Heart left ventricle (tissue), 16 donors: ENCODE results near the gene TAPBPL. TPM values are rescaled to one million over a fixed set of nuclear protein-coding genes. Genes with fewer than 3 reads are reported as not detected.

ENCODE experiments used
- ATAC-seq, 4 donors: fragments of 200-7000 bp; cut with Tn5 transposase; one replicate each; pipeline ENCODE4 v1.9.1; 2020 to 2022; ENCODE audit warnings: moderate library complexity in 4 of 4, mild to moderate bottlenecking in 3 of 4, moderate number of reproducible peaks in 1 of 4
- DNase-seq, 5 donors: peaks; one replicate each; pipeline ENCODE4 v3.0.0-alpha.2; 2020
- H3K27ac ChIP-seq, 12 donors: fragments of 200-600 bp; sonication (generic) in 4 of 12; one replicate each; pipeline versions ENCODE4 v1.5.0 to v1.8.0; 2016 to 2022; ENCODE audit warnings: mild to moderate bottlenecking in 2 of 12
- H3K27me3 ChIP-seq, 9 donors: fragments of 200-600 bp; sonication (generic) in 2 of 9; one replicate each; pipeline versions ENCODE4 v1.5.1 to v1.8.0; 2016 to 2022; ENCODE audit warnings: mild to moderate bottlenecking in 3 of 9
- H3K36me3 ChIP-seq, 9 donors: fragments of 200-600 bp; sonication (generic) in 2 of 9; one replicate each; pipeline versions ENCODE4 v1.5.0 to v1.8.0; 2018 to 2022; ENCODE audit warnings: mild to moderate bottlenecking in 2 of 9
- H3K4me1 ChIP-seq, 12 donors: fragments of 200-600 bp; sonication (generic) in 4 of 12; one replicate each; pipeline versions ENCODE4 v1.5.0 to v1.8.0; 2016 to 2022; ENCODE audit warnings: mild to moderate bottlenecking in 3 of 12
- H3K4me3 ChIP-seq, 12 donors: fragments of 200-600 bp; sonication (generic) in 4 of 12; one replicate each; pipeline versions ENCODE4 v1.5.0 to v1.8.0; 2017 to 2022; ENCODE audit warnings: mild to moderate bottlenecking in 9 of 12, moderate library complexity in 4 of 12
- H3K9me3 ChIP-seq, 12 donors: fragments of 200-600 bp; sonication (generic) in 4 of 12; one replicate each; pipeline versions ENCODE4 v1.5.0 to v1.8.0; 2016 to 2022; ENCODE audit warnings: mild to moderate bottlenecking in 1 of 12
- POLR2A ChIP-seq, 2 donors: fragments of 450-650 bp; IDR thresholded peaks; one replicate each; pipeline ENCODE4 v1.6.1; 2017; ENCODE audit warnings: antibody characterized with exemption in 2 of 2, mild to moderate bottlenecking in 2 of 2, moderate library complexity in 2 of 2
- WGBS, 4 donors: extraction: QIAGEN DNeasy Blood & Tissue Kit in 2 of 4; methylation state at CpG; one replicate each; pipeline versions ENCODE4 v1.1.5 to v1.1.7; 2013 to 2018; 5-methylcytosine and 5-hydroxymethylcytosine counted together
- intact Hi-C, 10 donors: fragments of 100-400 bp; cut with DNase I; formaldehyde crosslinking; loops; one replicate each; pipeline versions ENCODE4 v1.11.1 to v1.14.2; 2022
- polyA plus RNA-seq, 2 donors: library from polyadenylated mRNA; stranded (reverse); fragments of 200-250 nt; gene quantifications; one replicate each; pipeline ENCODE4 v1.2.3, GENCODE V29; 2013
- total RNA-seq, 9 donors: library from RNA; depleted of rRNA in 2 of 9; stranded (reverse); fragments of >200 nt in 2 of 9; fragmentation: NEBNext Ultra II Directional in 3 of 9; extraction: Animal tissue kit (Norgen Biotek cat#: 25700) in 3 of 9; gene quantifications; one replicate each; pipeline versions ENCODE4 v1.1.0 to v1.2.4, GENCODE V29; 2016 to 2023
- TF ChIP-seq, protein P1 (sequence below), 12 donors: fragments of 200-600 bp; sonication (generic) in 4 of 12; IDR thresholded peaks; one replicate each; pipeline versions ENCODE4 v1.5.0 to v1.8.0; 2018 to 2022; ENCODE audit warnings: antibody characterized with exemption in 12 of 12, mild to moderate bottlenecking in 5 of 12
- donor health status: ischemic (EF 13 %, LVEDD 7.1; RV severe dilation, severe dysfunction).
- donor health status: healthy with polysubstance abuse.
- donor health status: DM: no; HTN: yes; CAD: no.
- donor health status: DM: no; HTN: no; CAD: no.
- donor health status: ischemic (EF 25% LVEDD 6.9; RV normal size, moderate dysfunction).
- donor health status: ischemic (EF 25% LVEDD 5.7; RV mildly dilated, moderate dysfunction).
- donor health status: healthy.
- donor health status: DM: yes; HTN: yes; CAD: no.
- donor health status: ischemic (EF 35%, LVEDD 5.7; RV mildly dilated, moderate dysfunction).
- donor health status: nonischemic (EF 11% LVEDD 7.7; RV severe dilation, severe dysfunction).
- donor health status: DM: yes; HTN: yes; CAD: no.
- donor health status: PGD.
- donor health status: ischemic (EF 29% LVEDD 5.4; RV normal size, mild dysfunction).
- donor health status: nonischemic (EF 23%, LVEDD 6.1; RV moderate dilation, normal function).

Gene TAPBPL
- total and polyA plus RNA-seq, 11 donors: 5.4 to 55.6 (median 13.9) TPM

DNA sequence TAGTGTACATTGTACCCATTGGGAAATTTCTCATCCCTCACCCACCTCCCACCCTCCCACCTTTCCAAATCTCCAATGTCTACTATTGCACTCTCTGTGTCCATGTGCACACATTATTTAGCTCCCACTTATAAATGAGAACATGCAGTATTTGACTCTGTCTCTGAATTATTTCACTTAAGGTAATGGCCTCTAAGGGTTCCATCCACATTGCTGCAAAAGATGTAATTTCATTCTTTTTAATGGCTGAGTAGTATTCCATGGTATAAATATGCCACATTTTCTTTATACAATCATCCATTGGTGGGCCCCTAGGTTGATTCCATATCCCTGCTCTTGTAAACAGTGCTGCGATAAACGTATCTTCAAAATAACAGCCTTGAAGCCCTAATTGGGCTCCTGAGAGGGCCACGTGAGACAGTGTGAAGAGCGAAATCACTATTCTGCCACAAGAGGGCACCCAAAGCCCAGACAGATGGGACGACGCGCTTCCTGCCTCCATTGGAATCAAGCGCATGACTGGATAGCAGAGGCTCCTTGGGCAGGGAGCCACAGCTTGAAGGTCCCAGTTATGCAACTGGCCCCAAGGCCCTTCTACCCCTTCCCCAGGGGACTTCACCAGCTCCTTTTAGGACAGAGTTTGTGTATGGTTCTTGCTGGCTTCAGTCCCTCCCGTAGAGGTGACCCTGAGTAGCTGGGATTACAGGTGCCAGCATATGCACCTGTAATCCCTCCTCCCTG lies 28.4 kb upstream of the TAPBPL start:
- intact Hi-C loops: loop anchor here (1.0 to 10.0 kb wide), 12 partner anchors 39 to 134 kb away; partner anchors contain the start of genes GAPDH (in 4 of the 10), IFFO1 (in 3 of the 10) and MRPL51 (in 1 of the 10)
- ATAC-seq (peak; percentile 94 to 99 (median 98)), DNase-seq (peak; percentile 83 to 92 (median 87))
- no peaks in the 10 kb centered on the region for H3K9me3 ChIP-seq
- H3K27ac ChIP-seq: peak overlapping the region in 1 of 12 donors; percentile 31
- no peaks in the 10 kb centered on the region for H3K36me3 ChIP-seq
- TF ChIP-seq, protein P1, sequence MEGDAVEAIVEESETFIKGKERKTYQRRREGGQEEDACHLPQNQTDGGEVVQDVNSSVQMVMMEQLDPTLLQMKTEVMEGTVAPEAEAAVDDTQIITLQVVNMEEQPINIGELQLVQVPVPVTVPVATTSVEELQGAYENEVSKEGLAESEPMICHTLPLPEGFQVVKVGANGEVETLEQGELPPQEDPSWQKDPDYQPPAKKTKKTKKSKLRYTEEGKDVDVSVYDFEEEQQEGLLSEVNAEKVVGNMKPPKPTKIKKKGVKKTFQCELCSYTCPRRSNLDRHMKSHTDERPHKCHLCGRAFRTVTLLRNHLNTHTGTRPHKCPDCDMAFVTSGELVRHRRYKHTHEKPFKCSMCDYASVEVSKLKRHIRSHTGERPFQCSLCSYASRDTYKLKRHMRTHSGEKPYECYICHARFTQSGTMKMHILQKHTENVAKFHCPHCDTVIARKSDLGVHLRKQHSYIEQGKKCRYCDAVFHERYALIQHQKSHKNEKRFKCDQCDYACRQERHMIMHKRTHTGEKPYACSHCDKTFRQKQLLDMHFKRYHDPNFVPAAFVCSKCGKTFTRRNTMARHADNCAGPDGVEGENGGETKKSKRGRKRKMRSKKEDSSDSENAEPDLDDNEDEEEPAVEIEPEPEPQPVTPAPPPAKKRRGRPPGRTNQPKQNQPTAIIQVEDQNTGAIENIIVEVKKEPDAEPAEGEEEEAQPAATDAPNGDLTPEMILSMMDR (IDR thresholded peaks at IDR 0.05): peak; percentile 79 to 97 (median 92)
- TF ChIP-seq POLR2A (IDR thresholded peaks at IDR 0.05): no peak
- WGBS, 4 donors: 0 to 6% (median 5%) methylated on average over 3 to 9 of the region's 9 CpGs
- H3K4me1 ChIP-seq: peaks cover 0 to 18% (median 5%) of the 10 kb centered on the region in 12 donors
- H3K4me3 ChIP-seq: no peak overlapping the region
- no peaks in the 10 kb centered on the region for H3K27me3 ChIP-seq

DNA sequence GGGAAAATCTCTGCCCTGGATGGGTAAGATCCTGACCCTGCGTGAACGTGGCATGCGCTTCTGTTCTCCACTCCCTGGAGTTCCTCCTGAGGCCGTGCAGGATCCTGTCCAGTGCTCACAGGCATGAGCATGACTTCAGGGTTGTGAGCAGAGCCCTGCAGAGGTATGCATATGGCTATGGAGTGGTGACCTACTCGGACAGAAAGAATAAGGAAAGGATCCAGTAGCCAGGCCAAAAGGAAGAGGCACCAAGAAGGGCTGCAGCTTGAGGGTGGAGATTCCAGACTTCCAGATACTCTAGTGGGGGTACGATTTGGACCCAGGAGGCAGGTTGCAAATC lies 27.9 kb upstream of the TAPBPL start:
- TF ChIP-seq POLR2A (IDR thresholded peaks at IDR 0.05): no peak
- TF ChIP-seq, protein P1 (IDR thresholded peaks at IDR 0.05): no peak
- WGBS, 4 donors: 44 to 59% (median 50%) methylated on average over 6 of the region's 6 CpGs
- DNase-seq (no peak), ATAC-seq (peak in 3 of 4 donors; percentile 28 to 38 (median 33))
- Histone ChIP-seq H3K27ac (peak overlapping the region in 1 of 12 donors; percentile 31), H3K4me1 (peaks cover 0 to 18% (median 5%) of the 10 kb centered on the region in 12 donors), H3K4me3 (no peak overlapping the region), H3K9me3 (no peaks in the 10 kb centered on the region), H3K36me3 (no peaks in the 10 kb centered on the region), H3K27me3 (no peaks in the 10 kb centered on the region)
- intact Hi-C loops: loop anchor here in 9 of 10 donors (2.0 to 10.0 kb wide), 7 partner anchors 38 to 133 kb away; partner anchors contain the start of genes IFFO1 (in 3 of the 9) and GAPDH (in 2 of the 9)

GRCh38 chr12:6424866-6425265 lies 27.0 kb upstream of the TAPBPL start:
- no peaks in the 10 kb centered on the region for H3K9me3 ChIP-seq
- no peaks in the 10 kb centered on the region for H3K36me3 ChIP-seq

More at GRCh38 chr12:6424866-6425265, 27.0 kb upstream of the TAPBPL start:
- Histone ChIP-seq H3K27me3 (no peaks in the 10 kb centered on the region), H3K27ac (no peak overlapping the region), H3K4me3 (no peak overlapping the region), H3K4me1 (peaks cover 0 to 18% (median 5%) of the 10 kb centered on the region in 12 donors)
- ATAC-seq (no peak), DNase-seq (no peak)
- intact Hi-C loops: loop anchor here in 9 of 10 donors (2.0 to 10.0 kb wide), 7 partner anchors 37 to 132 kb away; partner anchors contain the start of genes IFFO1 (in 3 of the 9) and GAPDH (in 2 of the 9)
- 83 to 88% (median 84%) methylated on average over 8 of the region's 8 CpGs for WGBS, 4 donors
- no peak for TF ChIP-seq POLR2A (IDR thresholded peaks at IDR 0.05)
- TF ChIP-seq, protein P1 (IDR thresholded peaks at IDR 0.05): no peak
